ENCODE measurements around the gene GDAP2. TPM values are rescaled to one million over a fixed set of nuclear protein-coding genes. Genes with fewer than 3 reads are reported as not detected.

GDAP2 gene
- total and polyA plus RNA-seq, 2 of the 4 experiments (the other 2 are of a cell fraction), result 5.4 to 27.1 TPM

- no peaks in the 10 kb centered on the region for H3K9me3 ChIP-seq (ENCODE audit: control insufficient read depth, insufficient read depth, low read length)
- H3K27ac ChIP-seq (ENCODE audit: insufficient read depth, low read length), result peak overlapping the region; percentile 51
- peak overlapping the region; percentile 83; the same call in 1 of the 2 replicates for H2BK20ac ChIP-seq (ENCODE audit: low read depth, low read length)
- H4K91ac ChIP-seq (ENCODE audit: insufficient read depth, low read depth, low read length), result peak overlapping the region; percentile 70
- intact Hi-C loops (cut with micrococcal nuclease) (loop anchor here (2.0 to 10.0 kb wide), 3 partner anchors 287 to 819 kb away; partner anchors contain the start of gene TENT5C), dilution Hi-C loops (cut with HindIII; ENCODE audit: low sequenced_read_pairs, unreplicated experiment) (no loop called here), in situ Hi-C loops (cut with MboI; ENCODE audit: low sequenced_read_pairs) (loop anchor here (25.0 kb wide), 1 partner anchor 132 kb away; no protein-coding TSS in a partner anchor)
- H3K23ac ChIP-seq (ENCODE audit: low read depth, low read length), result peak overlapping the region; percentile 44; the same call in 1 of the 2 replicates
- H3K27me3 ChIP-seq (ENCODE audit: control insufficient read depth, insufficient read depth, low read length), result no peaks in the 10 kb centered on the region
- H3K56ac ChIP-seq (ENCODE audit: extremely low read depth, insufficient read depth, low read length), result 0 out of 2 replicates have a peak overlapping the region, but pooled peaks have one; percentile 35
- peak overlapping the region; percentile 85 for H3K4ac ChIP-seq (ENCODE audit: low read depth, low read length)
- no TSS peak for BruUV-seq (replicated peaks)
- H2BK120ac ChIP-seq (ENCODE audit: low read depth, low read length), result peak overlapping the region; percentile 92
- CTCF ChIA-PET, result interaction anchor here (1.2 to 1.6 kb wide), 4 partner anchors 79 to 359 kb away, joined by 3 to 5 read pairs (median 4); no protein-coding TSS in a partner anchor
- no peak overlapping the region for H2AK9ac ChIP-seq (replicated peaks; ENCODE audit: low read depth, low read length, poor library complexity)
- H3K4me3 ChIP-seq (ENCODE audit: insufficient read depth, low read depth, low read length), result no peak overlapping the region
- H4K20me1 ChIP-seq (ENCODE audit: insufficient read depth, low read length), result no peaks in the 10 kb centered on the region
- peaks cover 4% of the 10 kb centered on the region; the same call in 1 of the 2 replicates for H3K4me1 ChIP-seq (ENCODE audit: control insufficient read depth, insufficient read depth, low read length)
- peak overlapping the region in 1 of 2 experiments; percentile 55; a peak in 2 of 4 replicates for H4K8ac ChIP-seq (ENCODE audit: low read depth in 2 of 2, low read length in 2 of 2)
- peak overlapping the region; percentile 27; the same call in 1 of the 3 replicates for H2BK15ac ChIP-seq (ENCODE audit: low read depth, low read length)
- H3K14ac ChIP-seq (replicated peaks; ENCODE audit: low read depth, low read length), result peak overlapping the region; percentile 34; the same call in 1 of the 2 replicates
- H4K5ac ChIP-seq (ENCODE audit: low read depth, low read length), result peak overlapping the region; percentile 3
- peak; percentile 15 for DNase-seq
- no peak overlapping the region for H2AFZ ChIP-seq (replicated peaks; ENCODE audit: low read length, poor library complexity)
- no peak overlapping the region; the same call in 1 of the 2 replicates for H3K4me2 ChIP-seq (ENCODE audit: low read depth, low read length)
- peak overlapping the region; percentile 76 for H2BK5ac ChIP-seq (ENCODE audit: low read depth, low read length, poor library complexity, severe bottlenecking)
- H3K9ac ChIP-seq (ENCODE audit: low read depth, low read length), result no peak overlapping the region
- POLR2A ChIA-PET (ENCODE audit: unreplicated experiment), result no interaction called here
- peaks cover 5 to 22% of the 10 kb centered on the region in 2 experiments; a peak in 3 of 4 replicates for H3K79me1 ChIP-seq (ENCODE audit: low read depth in 1 of 2, low read length in 2 of 2)
- H3K18ac ChIP-seq (ENCODE audit: low read depth, low read length), result peak overlapping the region; percentile 5; the same call in 1 of the 2 replicates
- peak; percentile 63 for ATAC-seq (ENCODE audit: low read depth)
- TF ChIP-seq, protein P1, sequence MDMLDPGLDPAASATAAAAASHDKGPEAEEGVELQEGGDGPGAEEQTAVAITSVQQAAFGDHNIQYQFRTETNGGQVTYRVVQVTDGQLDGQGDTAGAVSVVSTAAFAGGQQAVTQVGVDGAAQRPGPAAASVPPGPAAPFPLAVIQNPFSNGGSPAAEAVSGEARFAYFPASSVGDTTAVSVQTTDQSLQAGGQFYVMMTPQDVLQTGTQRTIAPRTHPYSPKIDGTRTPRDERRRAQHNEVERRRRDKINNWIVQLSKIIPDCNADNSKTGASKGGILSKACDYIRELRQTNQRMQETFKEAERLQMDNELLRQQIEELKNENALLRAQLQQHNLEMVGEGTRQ (IDR thresholded peaks at IDR 0.05; ENCODE audit: low read depth, low read length), result no peak
- TF ChIP-seq MAFK (IDR thresholded peaks at IDR 0.05; ENCODE audit: low read depth, low read length) (no peak), RAD21 (IDR thresholded peaks at IDR 0.05; ENCODE audit: low read length) (0 out of 2 replicates have a peak, but pooled peaks have one; percentile 4), RCOR1 (IDR thresholded peaks at IDR 0.05; ENCODE audit: insufficient replicate concordance, low read length) (no peak)
- no peaks in the 10 kb centered on the region for H3K9me1 ChIP-seq (ENCODE audit: insufficient read depth, low read length)
- peak overlapping the region; percentile 6; the same call in 1 of the 2 replicates for H2AK5ac ChIP-seq (ENCODE audit: low read depth, low read length)
- no CpG with 5 or more reads among the region's 1 CpG for WGBS, 2 experiments (ENCODE audit: extremely low coverage in 2 of 2, insufficient read length in 1 of 2)
- H3K36me3 ChIP-seq (ENCODE audit: control insufficient read depth, insufficient read depth, low read length), result peaks cover 2% of the 10 kb centered on the region; the same call in 1 of the 2 replicates
Measured at GRCh38 chr1:117894078-117894477, 35.3 kb downstream of the GDAP2 start.
